Measurements from ENCODE around the gene MCF2L.

The MCF2L gene

GRCh38 chr13:112951674-112952371 is 17.2 kb upstream of the MCF2L start:
- DNase-seq: no peak

GRCh38 chr13:112952759-112953551 is 16.1 kb upstream of the MCF2L start:
- no peak for DNase-seq

GRCh38 chr13:112953591-112954487 is 15.2 kb upstream of the MCF2L start:
- DNase-seq: no peak

GRCh38 chr13:112954488-112955270 is 14.3 kb upstream of the MCF2L start:
- no peak for DNase-seq

GRCh38 chr13:112955271-112955937 is 13.6 kb upstream of the MCF2L start:
- no peak for DNase-seq

GRCh38 chr13:112955956-112956355 is 13.1 kb upstream of the MCF2L start:
- DNase-seq: no peak

- DNase-seq: no peak
Observed at GRCh38 chr13:112956571-112957294, 12.3 kb upstream of the MCF2L start.

- DNase-seq: no peak
Observed at GRCh38 chr13:112957295-112957677, 11.7 kb upstream of the MCF2L start.

- no peak for DNase-seq
Observed at GRCh38 chr13:112958127-112958989, 10.7 kb upstream of the MCF2L start.

GRCh38 chr13:112959206-112959605 is 9.8 kb upstream of the MCF2L start:
- no peak for DNase-seq

- no peak for DNase-seq
Observed at GRCh38 chr13:112959701-112960542, 9.1 kb upstream of the MCF2L start.

GRCh38 chr13:112960706-112961105 is 8.3 kb upstream of the MCF2L start:
- DNase-seq: no peak

GRCh38 chr13:112961457-112962369 is 7.3 kb upstream of the MCF2L start:
- no peak for DNase-seq

- DNase-seq: no peak
Observed at GRCh38 chr13:112962396-112962795, 6.6 kb upstream of the MCF2L start.

- DNase-seq: no peak
Observed at GRCh38 chr13:112962911-112963625, 5.9 kb upstream of the MCF2L start.

- no peak for DNase-seq
Observed at GRCh38 chr13:112963641-112964040, 5.4 kb upstream of the MCF2L start.

- no peak for DNase-seq
Observed at GRCh38 chr13:112964971-112965492, 4.0 kb upstream of the MCF2L start.
